SH-SY5Y (cell line): ENCODE measurements around the gene TMEM167A.

Experiments used
- GATA2 ChIP-seq: IDR thresholded peaks from 2 replicates; pipeline ENCODE4 v1.6.1; 2011; ENCODE audit warnings: mild to moderate bottlenecking, low read depth, low read length
- GATA3 ChIP-seq: IDR thresholded peaks from 2 replicates; pipeline ENCODE4 v1.6.1; 2011; ENCODE audit warnings: low read depth, mild to moderate bottlenecking, low read length, moderate library complexity

DNA sequence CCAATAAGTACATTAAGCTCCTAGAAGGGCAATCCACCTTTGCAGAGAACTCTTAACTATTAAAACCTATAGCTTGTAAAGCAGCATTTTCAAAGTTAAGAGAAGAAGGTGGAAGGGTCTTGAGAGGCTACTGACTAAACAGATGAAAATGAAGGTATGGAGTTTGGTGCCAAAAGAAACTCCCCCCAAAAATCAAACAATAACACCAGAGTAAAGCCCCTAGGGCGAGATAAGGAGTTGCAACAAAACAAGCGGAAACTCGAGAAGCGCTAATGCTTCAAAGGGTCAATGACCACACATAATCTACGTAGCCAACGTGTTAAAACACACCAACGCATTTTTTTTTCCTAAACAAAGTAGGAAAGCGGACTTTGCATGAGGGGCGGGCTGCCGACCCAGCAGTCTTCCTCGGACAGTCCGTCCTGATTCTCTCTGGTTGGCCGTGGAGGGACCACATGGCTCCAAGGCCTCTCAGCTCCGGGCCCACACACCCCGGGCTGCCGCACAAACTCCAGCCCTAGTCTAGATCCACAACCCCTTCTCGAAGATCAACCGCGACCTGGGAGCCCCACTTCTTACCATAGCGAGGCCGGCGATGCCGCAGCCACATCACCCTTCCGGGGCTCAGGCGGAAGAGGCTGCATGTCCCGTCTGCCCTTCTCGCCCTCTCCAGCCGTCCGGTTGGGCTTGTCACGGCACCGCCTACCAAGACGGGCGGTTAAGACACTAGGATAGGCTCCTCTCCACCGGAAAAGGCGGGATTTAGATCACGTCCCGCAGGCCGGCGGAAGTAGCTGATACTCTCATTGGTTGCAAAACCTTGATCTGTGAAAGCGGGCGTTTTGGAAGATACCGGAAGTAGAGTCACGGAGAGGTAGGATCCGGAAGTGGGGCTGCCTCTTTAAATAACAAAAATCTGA lies at the start of gene TMEM167A, which contains the start of gene XRCC4:
- no peak for TF ChIP-seq GATA3
- TF ChIP-seq GATA2: no peak
